Activated CD4-positive, alpha-beta memory T cell treated with anti-CD3 and anti-CD28 coated beads for 36 hours (primary cell): ENCODE results near the gene MLXIPL. TPM values are rescaled to one million over a fixed set of nuclear protein-coding genes. Genes with fewer than 3 reads are reported as not detected.
"Not testable (repeated sequence)": the region's sequence is repeated elsewhere in the genome, so short reads cannot be mapped to it uniquely, and the experiment has no call there.

Experiments
- CTCF ChIA-PET: fragments of 350-600 bp; sonication (Branson Sonifier 250); formaldehyde crosslinking; loops from one replicate; lab custom pipeline; 2021; ENCODE audit warnings: antibody characterized with exemption, inconsistent platforms; lab: Charles Lee
- POLR2A ChIA-PET: fragments of 350-600 bp; sonication (Branson Sonifier 250); formaldehyde crosslinking; loops from one replicate; lab custom pipeline; 2021; ENCODE audit warnings: antibody characterized with exemption; lab: Charles Lee
- DNase-seq: peaks from one replicate; pipeline ENCODE4 v3.0.0-alpha.2; 2020
- H3K27ac Mint-ChIP-seq: one replicate; pipeline ENCODE4 v1.8.0; 2021; ENCODE audit warnings: mixed read lengths
- H3K27me3 Mint-ChIP-seq: one replicate; pipeline ENCODE4 v1.8.0; 2021; ENCODE audit warnings: mixed read lengths
- H3K36me3 Mint-ChIP-seq: one replicate; pipeline ENCODE4 v1.8.0; 2021; ENCODE audit warnings: mixed read lengths
- H3K4me1 Mint-ChIP-seq: one replicate; pipeline ENCODE4 v1.8.0; 2021; ENCODE audit warnings: low read depth, mixed read lengths
- H3K4me3 Mint-ChIP-seq: one replicate; pipeline ENCODE4 v1.8.0; 2021; ENCODE audit warnings: mild to moderate bottlenecking, mixed read lengths
- H3K9me3 Mint-ChIP-seq: one replicate; pipeline ENCODE4 v1.8.0; 2021; ENCODE audit warnings: mixed read lengths
- intact Hi-C: fragments of 100-400 bp; cut with micrococcal nuclease; formaldehyde crosslinking; loops from one replicate; pipeline ENCODE4 v1.15.1; 2023
- total RNA-seq, 2 experiments: library from RNA; stranded (reverse); gene quantifications; one replicate each; pipeline ENCODE4 v1.2.3, GENCODE V29; 2021

Gene MLXIPL
- total RNA-seq: not detected

- Mint-ChIP-seq H3K36me3 (no peaks in the 10 kb centered on the region), H3K4me1 (peaks cover 6% of the 10 kb centered on the region), H3K9me3 (no peaks in the 10 kb centered on the region), H3K27ac (no peak within 1 kb of the TSS), H3K4me3 (no peak within 1 kb of the TSS), H3K27me3 (peaks cover 37% of the 10 kb centered on the region)
- intact Hi-C loops: no loop called here
- peak; percentile 74 for DNase-seq
- ChIA-PET CTCF (interaction anchor here (0.9 to 3.9 kb wide), 2 partner anchors 17 to 101 kb away, joined by 3 to 14 read pairs; no protein-coding TSS in a partner anchor), POLR2A (no interaction called here)
Observed at GRCh38 chr7:73623798-73624668, at the start of gene MLXIPL. MLXIPL (minus strand) TSS chr7:73624522; CDS start chr7:73624492, 30 bp downstream.

GRCh38 chr7:73671857-73672445 lies 47.6 kb upstream of the MLXIPL start:
- Mint-ChIP-seq H3K36me3 (no peaks in the 10 kb centered on the region), H3K9me3 (no peaks in the 10 kb centered on the region), H3K27me3 (peaks cover 12% of the 10 kb centered on the region), H3K4me3 (no peak overlapping the region), H3K4me1 (peaks cover 3% of the 10 kb centered on the region), H3K27ac (no peak overlapping the region)
- ChIA-PET POLR2A (no interaction called here), CTCF (no interaction called here)
- DNase-seq: no peak
- intact Hi-C loops: no loop called here

- no peak overlapping the region for H3K27ac Mint-ChIP-seq
- no peaks in the 10 kb centered on the region for H3K36me3 Mint-ChIP-seq
- H3K9me3 Mint-ChIP-seq: no peaks in the 10 kb centered on the region
- peaks cover 3% of the 10 kb centered on the region for H3K4me1 Mint-ChIP-seq
- ChIA-PET POLR2A (no interaction called here), CTCF (interaction anchor here (0.6 kb wide), 1 partner anchor 56 kb away, joined by 5 read pairs; no protein-coding TSS in a partner anchor)
- H3K4me3 Mint-ChIP-seq: no peak overlapping the region
- intact Hi-C loops: no loop called here
- peaks cover 12% of the 10 kb centered on the region for H3K27me3 Mint-ChIP-seq
- DNase-seq: no peak
Observed at GRCh38 chr7:73671322-73671661, 47.0 kb upstream of the MLXIPL start.

- POLR2A ChIA-PET: no interaction called here
- H3K4me1 Mint-ChIP-seq: peaks cover 3% of the 10 kb centered on the region
Observed at GRCh38 chr7:73669858-73670385, 45.6 kb upstream of the MLXIPL start.

GRCh38 chr7:73669288-73669701 lies 45.0 kb upstream of the MLXIPL start:
- no peak for DNase-seq
- Mint-ChIP-seq H3K4me3 (no peak overlapping the region), H3K4me1 (peaks cover 3% of the 10 kb centered on the region), H3K27me3 (peaks cover 24% of the 10 kb centered on the region), H3K36me3 (no peaks in the 10 kb centered on the region), H3K9me3 (no peaks in the 10 kb centered on the region), H3K27ac (no peak overlapping the region)
- CTCF ChIA-PET: interaction anchor here (0.6 to 3.4 kb wide), 3 partner anchors 54 to 62 kb away, joined by 4 to 29 read pairs (median 5); no protein-coding TSS in a partner anchor
- POLR2A ChIA-PET: no interaction called here
- intact Hi-C loops: no loop called here

More at GRCh38 chr7:73669858-73670385, 45.6 kb upstream of the MLXIPL start:
- Mint-ChIP-seq H3K4me3 (no peak overlapping the region), H3K9me3 (no peaks in the 10 kb centered on the region), H3K27ac (no peak overlapping the region), H3K27me3 (peaks cover 20% of the 10 kb centered on the region), H3K36me3 (no peaks in the 10 kb centered on the region)
- CTCF ChIA-PET: interaction anchor here (0.9 to 3.4 kb wide), 2 partner anchors 63 kb away, joined by 3 to 29 read pairs; no protein-coding TSS in a partner anchor
- intact Hi-C loops: no loop called here
- DNase-seq: no peak

- no peak for DNase-seq
- ChIA-PET POLR2A (no interaction called here), CTCF (interaction anchor here (0.6 to 3.4 kb wide), 5 partner anchors 9 to 181 kb away, joined by 3 to 29 read pairs (median 4); no protein-coding TSS in a partner anchor)
- Mint-ChIP-seq H3K27me3 (peaks cover 28% of the 10 kb centered on the region), H3K4me1 (peaks cover 3% of the 10 kb centered on the region), H3K36me3 (no peaks in the 10 kb centered on the region), H3K9me3 (no peaks in the 10 kb centered on the region), H3K4me3 (peak overlapping the region; percentile 23), H3K27ac (no peak overlapping the region)
- intact Hi-C loops: no loop called here
Observed at GRCh38 chr7:73668886-73669230, 44.5 kb upstream of the MLXIPL start.

GRCh38 chr7:73668103-73668885 lies 44.0 kb upstream of the MLXIPL start:
- no peak for DNase-seq
- Mint-ChIP-seq H3K4me3 (peak overlapping the region; percentile 26), H3K9me3 (peaks cover under 1% of the 10 kb centered on the region), H3K27me3 (peaks cover 31% of the 10 kb centered on the region), H3K36me3 (no peaks in the 10 kb centered on the region), H3K27ac (no peak overlapping the region), H3K4me1 (peaks cover 3% of the 10 kb centered on the region)
- ChIA-PET POLR2A (no interaction called here), CTCF (interaction anchor here (0.6 to 3.4 kb wide), 17 partner anchors 9 to 181 kb away, joined by 3 to 29 read pairs (median 4); partner anchors contain the start of genes ABHD11 and TBL2)
- intact Hi-C loops: no loop called here

- Mint-ChIP-seq H3K9me3 (peaks cover 7% of the 10 kb centered on the region), H3K27ac (no peak within 1 kb of the TSS), H3K36me3 (no peaks in the 10 kb centered on the region), H3K27me3 (peaks cover 36% of the 10 kb centered on the region), H3K4me1 (peaks cover 3% of the 10 kb centered on the region), H3K4me3 (peak within 1 kb of the TSS; percentile 62)
- POLR2A ChIA-PET: interaction anchor here (0.7 kb wide), 2 partner anchors 36 to 83 kb away, joined by 3 read pairs; no protein-coding TSS in a partner anchor
- intact Hi-C loops: loop anchor here (1.0 to 2.0 kb wide), 3 partner anchors 15 to 60 kb away; partner anchors contain the start of genes BUD23, DNAJC30 and STX1A
- CTCF ChIA-PET: interaction anchor here (0.6 to 3.4 kb wide), 16 partner anchors 8 to 180 kb away, joined by 3 to 29 read pairs (median 4); partner anchors contain the start of genes ABHD11 and TBL2
- DNase-seq: peak; percentile 92
Observed at GRCh38 chr7:73667344-73668102, 43.2 kb upstream of the MLXIPL start, which contains the start of gene VPS37D. VPS37D (plus strand) TSS chr7:73667831; CDS start chr7:73667959, 128 bp downstream.

GRCh38 chr7:73663033-73663432 lies 38.7 kb upstream of the MLXIPL start:
- POLR2A ChIA-PET: no interaction called here
- Mint-ChIP-seq H3K27me3 (peaks cover 31% of the 10 kb centered on the region), H3K27ac (no peak overlapping the region), H3K4me3 (no peak overlapping the region), H3K9me3 (peaks cover 7% of the 10 kb centered on the region), H3K36me3 (no peaks in the 10 kb centered on the region), H3K4me1 (no peaks in the 10 kb centered on the region)
- DNase-seq: no peak
- intact Hi-C loops: no loop called here
- CTCF ChIA-PET: interaction anchor here (1.0 kb wide), 1 partner anchor 56 kb away, joined by 4 read pairs; no protein-coding TSS in a partner anchor

GRCh38 chr7:73660594-73660993 lies 36.3 kb upstream of the MLXIPL start:
- H3K27me3 Mint-ChIP-seq: peaks cover 27% of the 10 kb centered on the region

GRCh38 chr7:73659983-73660382 lies 35.7 kb upstream of the MLXIPL start:
- Mint-ChIP-seq H3K27me3 (peaks cover 27% of the 10 kb centered on the region), H3K4me3 (no peak overlapping the region), H3K36me3 (no peaks in the 10 kb centered on the region), H3K4me1 (no peaks in the 10 kb centered on the region), H3K9me3 (peaks cover 7% of the 10 kb centered on the region), H3K27ac (no peak overlapping the region)
- intact Hi-C loops: no loop called here
- no peak for DNase-seq
- ChIA-PET POLR2A (no interaction called here), CTCF (interaction anchor here (1.4 kb wide), 1 partner anchor 8 kb away, joined by 4 read pairs; no protein-coding TSS in a partner anchor)

More at GRCh38 chr7:73660594-73660993, 36.3 kb upstream of the MLXIPL start:
- DNase-seq, H3K4me1 Mint-ChIP-seq, H3K36me3 Mint-ChIP-seq, CTCF ChIA-PET, POLR2A ChIA-PET, intact Hi-C loops, H3K4me3 Mint-ChIP-seq, H3K9me3 Mint-ChIP-seq, H3K27ac Mint-ChIP-seq: not testable (repeated sequence)
